SHP77 (cell line): Measurements from ENCODE around the gene DLG3.

ENCODE experiments used
- DNase-seq, 2 experiments: peaks; one replicate each; lab custom pipeline; 2025; lab: John Stamatoyannopoulos, UW

Gene DLG3

DNA sequence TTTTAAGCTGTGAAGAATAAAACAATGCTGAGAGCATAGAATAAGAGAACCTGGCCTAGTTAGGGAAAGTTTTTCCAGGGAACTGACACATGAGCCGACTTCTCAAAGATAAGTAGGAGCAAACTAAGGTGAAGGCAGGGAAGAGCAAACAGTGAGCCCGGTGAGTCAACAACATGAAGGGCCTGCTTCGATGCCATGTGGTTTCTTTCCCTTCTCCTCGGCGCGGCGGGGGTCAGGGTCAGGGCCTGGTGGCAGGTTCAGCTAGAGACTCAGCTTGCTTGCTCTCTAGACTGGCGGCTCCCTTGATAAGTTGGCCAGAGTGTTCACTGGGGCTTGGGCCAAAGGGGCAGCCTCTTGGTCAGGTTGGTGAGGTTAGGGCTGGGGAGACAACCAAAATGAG, 81.1 kb downstream of the DLG3 start:
- no peak for DNase-seq

DNA sequence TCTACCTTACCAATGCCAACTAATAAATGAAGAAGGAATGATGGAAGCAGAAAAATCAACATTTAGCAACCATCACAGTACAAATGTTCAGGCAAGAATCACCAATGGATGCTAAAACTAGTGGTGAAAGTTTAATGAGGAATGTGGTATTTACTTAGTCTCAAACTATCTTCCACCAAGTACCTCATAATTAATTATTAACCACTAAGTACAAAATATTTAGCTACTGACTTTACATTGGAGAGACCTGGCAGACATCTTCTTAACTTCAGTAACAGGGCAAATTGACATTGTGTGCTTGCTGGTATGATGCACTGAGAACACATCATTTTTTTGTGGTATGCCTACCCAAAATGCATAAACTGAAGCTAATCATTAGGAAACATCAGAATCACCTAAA, 82.4 kb downstream of the DLG3 start:
- DNase-seq: no peak

DNA sequence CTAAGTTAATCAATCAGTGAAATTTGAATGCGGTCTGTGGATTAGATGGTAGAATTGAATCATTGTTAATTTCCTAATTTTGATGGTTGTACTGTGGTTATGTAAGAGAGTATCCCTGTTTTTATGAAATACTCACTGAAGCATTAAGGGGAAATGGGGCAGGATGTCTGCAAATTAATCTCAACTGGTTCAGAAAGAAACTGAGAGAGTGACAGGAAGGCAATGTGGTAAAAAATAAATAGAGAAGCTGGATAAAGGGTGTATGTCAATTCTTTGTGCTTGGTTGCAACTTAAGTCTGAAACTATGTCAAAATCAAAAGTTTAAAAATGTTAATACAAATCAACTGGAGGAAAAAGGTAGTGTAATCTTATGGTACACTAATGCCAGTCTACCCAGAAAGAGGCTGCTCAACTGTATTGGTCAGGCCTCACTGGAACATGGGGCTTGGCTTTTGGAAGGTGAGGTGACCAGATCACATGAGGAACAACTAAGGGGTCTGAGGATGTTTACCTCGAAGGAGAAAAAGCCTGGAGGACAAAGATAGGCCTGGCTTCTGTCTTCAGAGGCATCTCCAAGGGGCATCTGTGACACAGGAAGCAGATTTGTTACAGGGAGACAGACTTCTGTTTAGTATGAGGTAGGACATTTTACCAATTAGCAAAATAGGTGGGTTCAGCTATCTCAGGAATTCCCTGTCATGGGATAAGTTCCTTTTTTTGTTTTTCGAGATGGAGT, 83.1 kb downstream of the DLG3 start:
- DNase-seq: no peak

DNA sequence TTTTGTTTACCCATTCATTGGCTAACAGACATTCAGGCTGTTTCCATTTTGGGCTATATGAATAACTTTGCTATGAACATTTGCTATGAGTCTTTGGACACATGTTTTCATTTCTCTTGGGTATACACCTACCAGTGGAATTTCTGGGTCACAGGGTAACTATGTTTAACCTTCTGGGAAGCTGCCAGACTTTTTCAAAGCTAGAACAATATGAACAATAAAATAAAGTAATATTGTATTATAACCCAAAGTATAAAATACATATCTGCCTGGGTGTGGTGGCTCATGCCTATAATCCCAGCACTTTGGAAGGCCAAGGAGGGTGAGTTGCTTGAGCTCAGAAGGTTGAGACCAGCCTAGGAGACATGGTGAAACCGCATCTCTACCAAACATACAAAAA, 90.6 kb downstream of the DLG3 start:
- no peak for DNase-seq

DNA sequence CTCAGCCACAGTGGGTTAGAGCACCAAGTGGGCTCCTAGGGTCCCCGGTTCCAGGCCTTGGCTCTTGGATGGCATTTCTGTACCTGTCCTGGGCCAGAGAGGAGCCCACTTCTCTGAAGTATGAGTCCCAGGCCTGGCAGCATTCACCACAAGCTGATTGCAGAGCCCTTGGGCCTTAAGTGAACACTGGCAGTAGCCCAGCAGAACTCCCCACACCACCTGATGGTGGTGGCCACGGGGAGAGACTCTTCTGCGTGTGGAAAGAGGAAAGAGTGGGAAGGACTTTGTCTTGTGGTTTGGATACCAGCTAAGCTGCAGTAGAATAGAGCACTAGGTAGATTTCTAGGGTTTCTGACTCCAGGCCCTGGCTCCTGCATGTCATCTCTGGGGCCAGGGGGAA, 104.8 kb downstream of the DLG3 start:
- DNase-seq: no peak

DNA sequence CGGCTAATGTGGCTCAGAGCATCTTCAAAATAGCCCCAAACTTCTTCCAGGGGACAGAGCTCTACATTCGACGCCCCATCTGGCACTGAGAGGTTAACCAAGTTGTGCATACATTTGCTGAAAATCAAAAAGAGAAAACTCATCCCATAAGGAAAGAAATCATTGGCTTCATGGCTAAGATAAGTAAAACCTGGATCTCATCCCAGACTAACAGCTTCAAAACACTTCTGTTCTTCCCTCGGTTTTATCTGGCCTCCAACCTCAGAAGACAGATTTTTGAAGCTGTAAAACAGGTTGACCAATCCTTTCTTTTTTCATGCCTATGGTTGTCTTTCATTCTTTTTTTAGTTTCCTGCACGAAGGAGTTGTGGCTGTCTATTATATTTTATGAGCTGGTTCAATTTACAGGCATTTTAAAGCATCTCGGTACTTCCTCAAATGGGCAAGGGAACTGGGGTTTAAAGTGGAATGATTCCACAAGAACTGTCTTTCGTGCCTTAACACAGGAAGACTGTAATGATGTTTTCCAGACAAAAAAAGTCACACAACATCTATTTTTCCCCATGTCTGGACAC, 107.6 kb downstream of the DLG3 start:
- DNase-seq: no peak

DNA sequence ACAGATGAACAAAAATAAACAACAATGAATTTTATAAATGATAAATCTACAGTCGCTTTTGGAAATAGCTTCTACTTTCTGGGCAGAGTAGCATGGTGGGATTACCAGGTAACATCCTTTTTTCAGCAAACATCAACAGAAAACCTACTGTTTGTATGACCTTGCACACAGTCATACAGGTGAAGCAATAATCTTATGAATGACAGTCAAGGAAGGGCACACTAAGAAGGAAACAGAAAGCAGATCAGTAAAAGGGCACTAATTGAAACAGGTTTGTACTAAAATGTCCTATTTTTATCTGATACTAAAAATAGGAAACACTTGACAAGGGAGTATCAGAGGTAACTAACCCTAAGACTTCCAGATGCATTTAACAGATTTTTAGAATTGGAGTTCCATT, 108.9 kb downstream of the DLG3 start:
- no peak for DNase-seq

DNA sequence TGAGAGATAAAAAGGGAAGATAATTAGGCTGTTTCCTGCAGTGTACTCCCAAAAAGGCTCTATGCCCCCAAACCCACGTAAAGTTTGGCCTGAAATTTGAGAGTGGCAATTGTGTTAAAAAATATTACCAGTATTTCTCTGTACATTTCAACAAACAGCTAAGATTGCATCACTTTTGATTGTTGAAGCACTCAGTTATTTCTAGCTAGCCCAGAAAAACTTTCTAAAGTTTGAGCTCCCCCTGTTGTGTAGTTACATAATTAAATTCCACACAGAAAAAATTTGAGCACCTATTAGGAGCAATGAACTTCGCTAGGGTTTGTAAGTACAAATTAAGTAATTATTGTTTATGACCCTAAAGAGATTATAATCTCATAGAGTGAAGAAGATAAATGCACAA, 109.4 kb downstream of the DLG3 start:
- DNase-seq: no peak

DNA sequence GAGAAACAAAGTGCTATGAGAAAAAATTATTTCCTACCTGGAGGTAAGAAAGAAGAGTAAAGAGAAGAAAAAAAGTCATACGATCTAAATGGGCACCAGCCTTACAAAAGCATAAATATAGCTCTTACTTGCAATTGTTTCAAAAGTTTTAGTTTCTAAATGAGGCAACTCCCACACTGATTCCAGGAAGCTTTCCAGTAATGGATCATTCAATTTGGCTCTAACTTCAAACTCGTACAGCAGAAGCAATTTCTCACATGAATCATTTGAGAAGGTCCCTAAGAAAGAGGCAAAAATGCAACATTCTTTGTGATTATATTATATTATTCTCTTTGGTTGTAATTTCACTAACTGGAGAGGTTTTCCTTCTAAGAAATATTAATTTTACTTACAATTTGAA, 109.9 kb downstream of the DLG3 start:
- no peak for DNase-seq

DNA sequence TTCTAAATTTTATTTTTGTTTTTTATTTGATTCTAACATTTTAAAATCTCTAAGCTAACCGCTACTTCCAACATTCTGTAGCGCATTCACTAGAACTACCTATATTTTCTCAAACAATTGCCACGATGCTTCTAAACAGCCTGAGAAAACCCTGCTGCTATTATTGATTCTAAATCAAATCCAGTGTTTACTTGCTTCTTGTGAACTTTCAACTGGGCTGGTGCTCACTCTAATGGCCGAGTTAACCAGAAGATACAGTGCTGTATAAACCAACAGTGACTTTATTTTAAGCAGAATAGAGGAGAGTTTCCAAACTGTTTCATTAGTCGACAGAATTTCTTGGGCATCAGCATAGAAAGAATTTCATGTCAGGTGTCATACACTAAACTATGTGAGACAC, 110.3 kb downstream of the DLG3 start:
- no peak for DNase-seq
